Measurements from ENCODE around the gene HDAC8.
"Not testable (repeated sequence)": the region's sequence is repeated elsewhere in the genome, so short reads cannot be mapped to it uniquely, and the experiment has no call there.

The HDAC8 gene

DNA sequence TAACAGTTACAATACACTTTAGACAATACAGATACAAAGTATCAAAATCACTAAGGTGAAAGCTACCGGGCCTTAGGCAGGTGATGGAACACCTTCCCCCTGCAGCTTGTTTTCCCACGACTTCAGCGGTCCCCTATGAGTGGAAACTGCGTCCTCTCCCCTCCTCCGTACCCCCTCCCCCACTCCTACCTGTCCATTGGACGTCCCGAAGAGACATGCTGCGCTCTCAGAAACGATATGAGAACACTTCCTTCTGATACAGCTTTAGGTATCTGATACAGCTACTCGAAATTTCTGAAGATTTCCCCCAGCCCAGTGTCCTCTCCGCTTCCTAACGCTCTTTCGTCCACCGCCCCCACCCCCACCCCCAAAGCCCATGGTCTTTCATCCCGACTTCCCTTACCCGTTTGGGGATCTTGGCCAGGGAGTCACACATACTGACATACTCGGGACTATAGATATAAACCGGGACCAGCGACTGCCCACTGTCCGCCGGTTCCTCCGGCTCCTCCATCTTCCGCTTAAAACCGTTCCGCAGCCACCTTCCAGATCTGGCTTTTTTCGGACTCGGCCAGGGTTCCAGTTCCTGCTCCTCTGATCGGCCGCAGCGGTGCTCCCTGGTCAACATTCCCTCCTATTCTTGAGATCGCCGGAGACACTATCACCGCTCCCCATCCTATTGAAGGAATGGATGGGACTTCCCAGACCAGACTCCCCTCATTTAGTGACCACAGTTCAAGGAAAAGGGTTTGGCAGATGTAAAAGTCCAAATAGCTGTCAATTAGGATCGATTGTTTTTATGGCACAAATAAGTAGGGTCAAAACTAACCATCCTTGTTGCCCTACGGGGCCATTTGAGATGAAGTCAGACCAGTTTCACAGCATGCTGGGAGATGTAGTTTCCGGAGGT is at the start of gene HDAC8:
TSS of gene HDAC8 (minus strand) at position 596 of the 910 bp plus-strand sequence. CDS start at position 514, 82 bp downstream.
- peak; percentile 69 for DNase-seq (ENCODE audit: low spot score)

DNA sequence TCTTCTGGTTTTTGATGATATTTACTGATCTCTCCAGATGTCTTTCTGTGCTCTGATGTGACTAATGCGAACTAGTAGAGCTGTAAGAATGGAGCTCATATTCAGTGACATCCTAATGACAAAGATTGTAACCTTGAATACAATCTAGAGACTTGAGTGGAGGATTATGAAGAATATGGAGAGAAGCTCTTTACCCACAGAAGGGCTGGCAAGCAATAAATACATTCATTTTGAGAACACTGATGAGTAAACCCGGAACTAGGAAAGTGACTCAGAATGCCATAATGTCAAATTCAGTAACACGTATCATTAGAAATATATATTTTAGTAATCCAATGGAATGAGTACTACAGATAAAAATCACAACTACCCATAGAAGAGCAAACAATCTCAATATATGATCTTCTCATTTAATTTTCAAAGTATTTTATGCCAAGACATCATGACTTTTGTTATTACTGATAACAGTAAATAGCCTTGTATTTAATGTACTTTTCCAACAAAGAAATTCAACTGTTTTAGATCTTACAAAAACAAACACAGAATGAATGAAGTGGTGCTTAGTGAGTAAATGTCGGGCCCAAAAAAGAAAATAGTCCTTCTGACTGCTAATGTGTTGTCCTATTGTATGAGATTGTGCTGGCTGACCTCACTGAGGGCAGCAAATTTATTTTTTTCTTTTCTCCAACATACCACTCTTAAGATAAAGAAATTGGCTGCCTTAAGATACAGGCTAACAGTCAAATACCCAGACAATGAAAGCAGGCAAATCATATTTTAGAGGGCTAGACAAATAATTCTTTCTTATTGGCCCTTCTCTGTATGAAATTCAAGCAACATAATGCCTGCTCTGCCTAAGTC is 49.2 kb upstream of the HDAC8 start:
- peak; percentile 6 for DNase-seq (ENCODE audit: low spot score)

DNA sequence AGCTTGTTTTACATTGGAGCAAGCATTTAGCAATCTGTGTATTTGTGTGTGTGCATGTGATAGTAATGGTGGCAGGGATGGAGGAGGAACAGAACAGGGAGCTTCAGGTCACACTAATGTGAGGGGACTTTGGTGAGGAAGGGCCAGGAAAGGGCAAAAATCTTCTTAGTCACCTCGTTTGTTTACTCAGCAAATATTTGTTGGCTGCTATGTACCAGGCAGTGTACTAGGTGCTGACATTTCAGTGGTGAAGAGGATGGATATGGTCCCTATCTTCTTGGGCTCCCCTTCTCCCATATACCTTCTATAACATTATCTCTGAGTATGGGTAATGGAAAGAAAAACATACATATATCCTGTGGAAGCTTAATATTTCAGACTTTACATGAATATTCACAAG is 48.5 kb upstream of the HDAC8 start:
- DNase-seq (ENCODE audit: low spot score): no peak

DNA sequence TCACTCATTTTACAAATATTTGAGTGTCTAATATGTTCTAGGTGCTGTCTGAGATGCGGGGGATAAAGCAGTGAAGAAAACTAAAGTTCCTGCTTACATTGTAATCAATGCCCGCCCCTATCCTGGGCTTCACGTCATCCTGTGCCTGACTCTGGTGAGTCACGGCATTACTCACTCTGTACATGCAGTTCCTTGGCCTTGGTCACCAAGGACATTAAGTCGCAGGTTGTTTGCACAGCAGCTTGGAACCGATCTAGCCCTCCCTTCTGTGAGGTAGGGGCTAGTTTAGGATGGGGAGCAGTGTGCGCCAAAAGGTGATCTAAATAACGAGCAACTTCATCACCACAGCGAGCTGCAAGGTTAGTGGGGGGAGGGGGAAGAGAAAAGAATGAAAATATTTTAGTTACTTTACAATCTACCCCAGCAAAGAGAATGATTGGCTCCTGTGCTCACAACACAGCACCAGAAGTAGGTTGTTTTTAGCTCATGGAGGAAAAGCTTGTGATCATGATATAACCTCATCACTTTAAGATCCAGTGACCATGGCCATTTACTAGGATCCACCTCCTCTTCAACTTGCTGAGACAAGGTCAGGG is 48.0 kb upstream of the HDAC8 start:
- DNase-seq (ENCODE audit: low spot score): peak; percentile 73

DNA sequence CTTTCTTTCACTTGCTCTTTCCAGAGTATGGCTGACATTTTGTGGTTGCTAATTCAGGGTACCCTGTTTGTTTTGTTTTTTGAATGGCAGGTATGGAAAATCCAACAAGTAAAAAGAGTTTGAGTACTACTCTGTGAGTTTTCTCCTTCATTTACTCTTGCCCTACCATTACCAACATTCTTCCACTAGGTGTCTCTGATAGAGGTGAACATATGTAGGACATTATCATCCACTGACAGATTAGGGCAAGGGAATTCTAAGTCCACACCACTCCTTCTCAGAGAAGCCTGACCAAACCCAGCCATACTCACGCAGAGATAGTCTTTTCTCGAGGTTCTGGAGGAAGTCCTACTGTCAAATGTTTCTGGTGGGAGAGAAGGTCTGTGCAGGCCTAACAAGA is 36.7 kb upstream of the HDAC8 start:
- peak; percentile 7 for DNase-seq (ENCODE audit: low spot score)

DNA sequence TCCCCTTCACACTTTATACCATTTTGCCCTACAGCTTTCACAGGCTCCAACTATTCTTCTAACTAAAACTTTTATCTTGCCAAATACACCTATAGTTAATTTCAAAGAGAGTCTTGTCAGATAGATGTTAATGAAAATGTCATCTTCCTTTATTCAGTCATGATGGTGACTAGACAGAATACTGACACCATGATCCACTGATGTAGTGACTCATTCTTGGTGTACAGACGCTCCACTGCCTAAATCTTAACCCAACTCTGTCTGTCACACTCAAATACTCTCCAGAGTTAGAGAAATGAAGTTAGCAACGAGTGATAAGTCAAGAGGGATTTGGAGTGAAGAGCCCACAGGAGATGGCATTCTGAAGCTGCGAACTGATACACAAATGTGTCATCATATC is 32.1 kb upstream of the HDAC8 start:
- no peak for DNase-seq (ENCODE audit: low spot score)

DNA sequence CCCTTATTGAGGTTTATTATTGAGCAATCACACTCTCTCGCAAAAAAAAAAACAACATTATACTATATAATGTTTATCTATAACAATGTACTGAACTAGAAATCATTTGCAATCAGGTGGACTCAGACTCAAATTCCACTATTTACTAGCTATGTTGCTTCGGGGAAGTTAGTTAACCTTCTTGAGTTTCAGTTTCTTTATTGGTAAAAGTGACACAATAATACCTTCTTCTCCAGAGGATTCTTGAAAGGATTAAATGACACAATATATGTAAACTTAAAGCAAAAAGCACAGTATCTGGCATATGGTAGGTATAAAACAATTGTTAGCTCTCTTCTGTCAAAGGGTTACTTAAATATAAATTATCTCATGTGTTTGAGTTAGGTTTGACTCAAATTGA is 31.5 kb upstream of the HDAC8 start:
- DNase-seq (ENCODE audit: low spot score): no peak

DNA sequence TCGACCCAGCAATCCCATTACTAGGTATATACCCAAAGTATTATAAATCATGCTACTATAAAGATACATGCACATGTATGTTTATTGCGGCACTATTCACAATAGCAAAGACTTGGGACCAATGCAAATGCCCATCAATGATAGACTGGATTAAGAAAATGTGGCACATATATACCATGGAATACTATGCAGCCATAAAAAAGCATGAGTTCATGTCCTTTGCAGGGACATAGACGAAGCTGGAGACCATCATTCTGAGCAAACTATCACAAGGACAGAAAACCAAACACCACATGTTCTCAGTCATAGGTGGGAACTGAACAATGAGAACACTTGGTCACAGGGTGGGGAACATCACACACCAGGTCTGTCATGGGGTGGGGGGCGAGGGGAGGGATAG is 18.4 kb upstream of the HDAC8 start:
- not testable (repeated sequence) for DNase-seq (ENCODE audit: low spot score)

DNA sequence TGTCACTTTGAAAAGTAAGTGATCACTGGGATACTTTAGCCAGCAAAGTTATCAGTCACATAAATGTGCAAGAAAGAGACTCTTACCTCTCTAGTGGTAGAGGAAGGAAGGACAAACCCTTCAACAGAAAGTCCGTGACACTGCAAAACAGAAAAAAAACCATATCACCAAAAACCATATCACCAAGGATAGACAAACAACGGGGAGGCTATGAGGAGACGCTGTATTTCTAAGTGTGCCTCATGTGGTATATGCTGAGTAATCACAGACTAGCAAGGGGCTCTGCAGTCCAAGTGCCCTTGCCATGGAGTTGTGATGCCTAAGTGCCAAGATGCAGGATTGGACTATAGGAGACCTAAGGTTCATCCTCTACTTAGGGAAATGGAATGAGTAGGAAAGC is 11.5 kb upstream of the HDAC8 start:
- DNase-seq (ENCODE audit: low spot score): no peak

DNA sequence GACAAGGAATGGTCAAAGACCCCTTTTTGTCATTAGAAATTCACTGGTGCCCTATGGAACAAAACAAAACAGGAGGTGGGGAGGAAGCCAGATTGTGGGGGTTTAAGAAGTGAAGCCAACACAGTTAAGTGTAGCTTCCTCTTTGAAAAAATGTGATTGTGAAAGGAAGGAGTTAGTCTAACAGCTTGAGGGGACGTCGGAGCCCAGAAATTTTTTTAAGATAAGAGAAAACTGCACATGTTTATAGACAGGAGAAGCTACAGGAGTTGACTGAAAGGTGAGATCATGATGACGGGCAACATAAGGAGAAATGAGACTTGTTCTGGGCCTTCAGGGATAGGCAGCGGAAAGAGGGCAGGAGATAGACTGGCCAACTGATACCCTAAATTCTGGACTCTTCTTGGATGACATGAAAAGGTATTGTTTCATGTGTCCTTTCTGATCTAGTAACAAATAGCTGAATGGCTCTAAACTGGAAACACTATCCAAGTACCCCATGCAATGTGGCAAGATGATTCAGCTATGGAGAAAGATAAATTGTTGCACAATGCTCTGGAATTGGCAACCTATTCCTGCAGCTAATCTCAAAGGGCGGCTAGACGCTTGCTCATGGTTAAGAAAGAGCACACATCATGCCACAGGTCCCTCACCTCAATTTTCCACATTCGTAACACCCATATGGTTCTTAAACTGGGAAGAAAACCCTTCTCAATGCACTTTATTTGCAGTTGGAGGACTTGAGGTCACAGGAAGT is 3.7 kb upstream of the HDAC8 start:
- DNase-seq (ENCODE audit: low spot score): peak; percentile 30

DNA sequence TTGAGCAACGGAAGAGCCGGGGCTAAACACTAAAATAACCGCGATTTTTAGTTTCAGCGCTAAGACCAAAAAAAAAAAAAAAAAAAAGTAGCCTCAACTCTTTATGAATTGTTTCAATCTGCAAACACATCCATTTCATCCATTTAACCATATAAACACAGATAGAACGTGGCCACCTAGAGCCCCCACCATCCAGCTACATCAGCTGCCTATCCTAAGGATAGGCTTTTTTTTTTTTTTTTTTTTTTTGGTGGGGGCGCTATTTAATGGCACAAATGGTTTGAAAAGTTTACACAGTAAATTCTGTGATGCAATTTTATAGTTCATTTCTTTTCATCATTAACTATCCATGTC is 492 bp upstream of the HDAC8 start:
- DNase-seq (ENCODE audit: low spot score): no peak

DNA sequence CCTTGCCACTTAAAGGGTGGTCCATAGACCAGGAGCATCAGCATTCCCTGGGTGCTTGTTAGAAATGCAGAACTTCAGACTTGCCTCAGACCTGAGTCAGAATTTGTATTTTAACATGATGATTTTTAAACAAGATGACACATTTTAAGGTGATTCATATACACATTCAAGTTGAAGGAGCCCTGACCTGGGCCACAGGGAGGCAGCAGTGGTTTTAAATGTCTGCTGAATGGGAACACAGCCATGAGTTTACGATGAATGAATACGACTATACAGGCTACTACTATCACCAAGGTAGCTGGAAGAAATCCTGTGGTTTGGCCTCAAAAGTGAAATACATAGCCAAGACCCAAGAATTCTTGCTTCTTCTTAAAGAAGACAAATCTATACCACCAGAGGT is 2.9 kb downstream of the HDAC8 start:
- no peak for DNase-seq (ENCODE audit: low spot score)

DNA sequence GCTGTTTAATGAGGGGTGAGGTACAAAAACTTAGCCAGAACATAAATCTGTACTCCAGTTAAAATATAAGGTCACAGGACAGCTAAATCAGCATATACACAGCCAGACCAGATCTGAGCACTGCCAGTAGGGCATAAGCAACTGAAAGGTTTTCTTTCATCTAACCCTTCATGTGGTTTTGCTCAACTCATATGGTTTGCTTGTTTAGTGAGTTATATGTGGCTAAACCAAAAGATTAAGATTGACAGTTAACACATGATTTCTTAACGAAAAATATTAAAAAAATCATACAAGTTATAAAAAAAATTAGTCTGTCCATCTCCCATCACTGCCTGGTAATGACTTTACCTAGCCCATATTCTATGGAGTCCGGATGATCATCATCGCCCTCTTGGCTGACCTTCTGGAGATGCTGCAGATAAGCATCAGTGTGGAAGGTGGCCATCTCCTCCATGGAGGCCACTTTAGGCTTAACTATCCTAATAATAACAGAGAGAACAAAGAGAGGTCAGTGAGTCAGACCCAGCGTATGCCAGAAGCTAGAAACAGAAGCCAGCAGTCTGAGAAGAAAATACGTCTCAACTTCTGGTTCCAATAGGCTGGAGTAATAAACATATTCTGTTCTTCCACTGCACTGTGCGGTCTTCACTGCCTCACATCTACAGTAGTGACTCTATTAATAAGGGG is 4.1 kb downstream of the HDAC8 start:
- DNase-seq (ENCODE audit: low spot score): no peak

DNA sequence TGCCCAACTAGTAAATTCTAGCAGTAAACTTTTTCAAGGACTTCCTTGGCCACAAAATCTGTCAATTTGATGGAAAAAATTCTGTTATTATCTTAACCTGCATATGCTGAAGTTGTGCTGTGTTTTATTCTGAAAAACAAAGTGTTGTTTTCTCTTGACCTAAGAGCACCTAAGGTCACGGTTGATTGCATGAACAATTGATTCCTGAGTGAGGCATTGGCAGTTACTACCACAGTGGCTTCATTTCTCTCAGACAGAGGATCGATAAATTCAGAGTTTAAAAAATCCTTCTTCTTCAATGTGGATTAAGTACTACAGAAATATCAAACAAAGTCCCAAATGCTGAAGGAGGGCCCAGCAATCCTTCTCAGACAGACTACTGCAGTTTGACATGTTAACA is 6.2 kb downstream of the HDAC8 start:
- no peak for DNase-seq (ENCODE audit: low spot score)

DNA sequence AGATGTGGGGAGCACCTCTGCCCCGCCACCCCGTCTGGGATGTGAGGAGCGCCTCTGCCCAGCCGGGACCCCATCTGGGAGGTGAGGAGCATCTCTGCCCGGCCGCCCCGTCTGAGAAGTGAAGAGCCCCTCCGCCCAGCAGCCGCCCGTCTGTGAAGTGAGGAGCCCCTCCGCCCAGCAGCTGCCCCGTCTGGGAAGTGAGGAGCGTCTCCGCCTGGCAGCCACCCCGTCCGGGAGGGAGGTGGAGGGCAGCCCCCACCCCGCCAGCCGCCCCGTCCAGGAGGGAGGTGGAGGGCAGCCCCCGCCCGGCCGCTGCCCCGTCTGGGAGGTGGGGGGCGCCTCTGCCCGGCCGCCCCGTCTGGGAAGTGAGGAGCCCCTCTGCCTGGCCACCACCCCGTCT is 13.0 kb downstream of the HDAC8 start:
- not testable (repeated sequence) for DNase-seq (ENCODE audit: low spot score)

DNA sequence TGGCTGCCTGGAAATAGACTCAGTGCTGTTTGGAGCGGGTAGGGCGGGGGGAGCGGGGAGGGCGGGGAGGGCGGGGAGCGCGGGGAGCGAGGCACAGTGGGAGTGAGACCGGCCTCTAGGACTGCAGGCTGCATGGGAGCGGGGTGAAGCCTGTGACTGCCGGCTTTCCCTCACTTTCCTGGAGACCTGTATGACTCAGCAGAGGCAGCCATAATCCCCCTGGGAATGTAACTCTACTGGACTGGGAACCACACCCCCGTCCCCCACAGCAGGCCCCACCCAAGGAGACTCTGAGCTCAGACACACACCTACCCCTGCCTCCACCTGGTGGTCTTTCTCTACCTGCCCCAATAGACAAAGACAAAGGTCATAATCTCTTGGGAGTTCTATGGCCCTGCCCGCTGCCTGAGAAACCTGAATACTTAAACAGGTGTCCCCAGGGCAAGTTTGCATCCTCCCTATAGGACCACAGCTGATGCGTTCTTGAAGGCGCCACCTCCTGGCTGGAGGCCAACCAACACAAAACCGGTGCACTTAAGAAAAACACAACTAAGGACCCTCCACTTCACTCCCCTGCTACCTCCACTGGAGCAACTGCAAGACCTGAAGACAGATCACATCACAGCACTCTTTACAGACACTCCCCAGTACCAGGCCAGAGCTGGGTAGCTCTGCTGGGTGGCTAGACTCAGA is 18.0 kb downstream of the HDAC8 start:
- no peak for DNase-seq (ENCODE audit: low spot score)

DNA sequence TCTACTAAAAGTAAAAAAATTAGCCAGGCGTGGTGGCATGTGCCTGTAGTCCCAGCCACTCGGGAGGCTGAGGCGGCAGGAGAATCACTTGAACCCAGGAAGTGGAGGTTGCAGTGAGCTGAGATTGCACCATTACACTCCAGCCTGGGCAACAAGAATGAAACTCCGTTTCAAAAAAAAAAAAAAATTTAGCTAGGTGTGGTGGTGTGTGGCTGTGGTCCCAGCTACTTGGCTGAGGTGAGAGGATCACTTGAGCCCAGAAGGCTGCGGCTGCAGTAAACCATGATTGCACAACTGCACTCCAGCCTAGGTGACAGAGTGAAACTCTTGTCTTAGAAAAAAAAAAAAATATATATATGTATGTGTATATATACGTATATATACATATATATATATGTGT is 20.2 kb downstream of the HDAC8 start:
- DNase-seq (ENCODE audit: low spot score): not testable (repeated sequence)

DNA sequence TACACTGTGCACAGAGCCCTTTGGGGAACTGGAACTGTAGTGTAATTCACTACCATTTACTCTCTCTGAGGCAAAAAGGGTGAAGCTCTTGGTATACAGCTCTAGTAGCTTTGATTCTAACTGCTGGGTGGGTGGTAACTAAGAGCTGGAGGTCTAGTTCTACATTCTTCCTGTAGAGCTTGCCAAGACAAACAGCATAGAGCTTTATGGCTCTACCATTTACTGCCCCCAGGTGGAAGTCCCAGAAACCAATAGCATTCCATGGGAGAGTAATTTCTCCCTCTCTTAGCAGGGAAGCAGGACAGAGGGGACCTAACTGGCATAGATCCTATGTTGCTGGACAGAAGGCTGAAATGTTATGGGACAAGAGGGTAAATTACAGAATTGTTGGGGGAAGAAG is 26.7 kb downstream of the HDAC8 start:
- DNase-seq (ENCODE audit: low spot score): no peak

DNA sequence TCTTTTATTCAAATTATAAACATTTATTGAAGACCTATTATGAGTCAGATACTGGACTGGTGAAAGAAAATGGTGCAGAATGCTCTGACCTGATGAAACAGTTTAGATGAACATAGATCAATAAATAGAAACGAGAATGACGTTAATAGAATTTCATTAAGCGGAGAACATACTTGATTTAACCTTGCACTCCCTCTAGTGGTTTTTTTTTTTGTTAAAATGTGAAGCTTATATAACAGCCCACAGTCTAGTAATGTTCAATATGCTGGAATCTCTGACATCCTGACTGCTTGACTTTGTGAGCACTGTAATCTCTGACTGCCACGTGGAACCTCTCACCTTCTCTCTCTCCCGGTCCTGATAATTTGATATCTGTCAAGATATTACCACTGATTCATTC is 32.3 kb downstream of the HDAC8 start:
- peak; percentile 13 for DNase-seq (ENCODE audit: low spot score)

DNA sequence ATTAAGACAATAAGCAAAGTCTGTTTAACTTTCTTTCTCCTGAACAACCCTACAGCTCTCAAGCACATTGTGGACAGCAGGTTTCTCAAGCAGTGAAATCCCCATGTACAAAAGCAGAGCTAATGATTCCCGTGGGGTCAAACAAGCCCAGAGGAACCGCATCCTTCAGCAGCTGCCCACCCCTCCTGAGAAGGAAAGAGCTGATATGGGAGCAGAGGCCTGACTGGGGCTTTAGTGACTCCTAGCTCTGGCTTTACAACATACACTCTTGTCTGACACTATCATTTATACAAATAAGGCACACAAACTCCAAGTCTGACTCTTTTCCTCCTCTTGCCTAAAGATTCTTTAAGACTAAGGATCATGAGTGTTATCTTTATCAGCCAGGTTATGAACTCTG is 32.8 kb downstream of the HDAC8 start:
- no peak for DNase-seq (ENCODE audit: low spot score)

DNA sequence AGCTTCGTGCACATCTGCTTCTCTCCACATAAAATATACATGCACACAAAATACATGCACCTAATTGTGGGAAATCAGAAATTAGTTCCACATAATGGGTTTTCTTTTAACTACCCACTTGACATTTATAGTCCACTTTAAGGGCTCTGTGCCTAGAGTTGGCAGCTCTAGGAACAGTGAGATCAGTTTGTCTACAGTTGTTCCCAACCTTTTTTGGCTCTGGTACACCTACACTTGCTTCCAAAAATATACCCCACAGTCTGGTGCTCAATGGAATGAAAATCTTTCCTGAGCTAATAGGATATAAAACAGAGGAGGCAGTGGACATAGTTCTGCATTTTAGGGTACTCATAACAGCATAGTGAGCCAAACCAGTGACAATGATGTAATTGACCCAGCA is 36.1 kb downstream of the HDAC8 start:
- no peak for DNase-seq (ENCODE audit: low spot score)
